ENCODE results near the gene ATP8B4.

The ATP8B4 gene

GRCh38 chr15:49898097-49898496 lies 220.9 kb downstream of the ATP8B4 start:
- no peak for DNase-seq (ENCODE audit: low spot score)

GRCh38 chr15:49895347-49896223 lies 223.4 kb downstream of the ATP8B4 start:
- no peak for DNase-seq (ENCODE audit: low spot score)

GRCh38 chr15:49890689-49891088 lies 228.3 kb downstream of the ATP8B4 start:
- no peak for DNase-seq (ENCODE audit: low spot score)

- no peak for DNase-seq (ENCODE audit: low spot score)
Measured at GRCh38 chr15:49889536-49889935, 229.5 kb downstream of the ATP8B4 start.

GRCh38 chr15:49888734-49889133 lies 230.3 kb downstream of the ATP8B4 start:
- DNase-seq (ENCODE audit: low spot score): no peak

GRCh38 chr15:49888323-49888693 lies 230.7 kb downstream of the ATP8B4 start:
- no peak for DNase-seq (ENCODE audit: low spot score)

- DNase-seq (ENCODE audit: low spot score): no peak
Measured at GRCh38 chr15:49887659-49888322, 231.2 kb downstream of the ATP8B4 start.

GRCh38 chr15:49883121-49883520 lies 235.9 kb downstream of the ATP8B4 start:
- DNase-seq (ENCODE audit: low spot score): no peak

- DNase-seq (ENCODE audit: low spot score): no peak
Measured at GRCh38 chr15:49881866-49882265, 237.2 kb downstream of the ATP8B4 start.

- no peak for DNase-seq (ENCODE audit: low spot score)
Measured at GRCh38 chr15:49881433-49881832, 237.6 kb downstream of the ATP8B4 start.

GRCh38 chr15:49877873-49878521 lies 241.0 kb downstream of the ATP8B4 start:
- DNase-seq (ENCODE audit: low spot score): no peak

- no peak for DNase-seq (ENCODE audit: low spot score)
Measured at GRCh38 chr15:49877117-49877872, 241.7 kb downstream of the ATP8B4 start.

GRCh38 chr15:49876401-49877038 lies 242.5 kb downstream of the ATP8B4 start:
- peak; percentile 43 for DNase-seq (ENCODE audit: low spot score)

GRCh38 chr15:49875392-49875791 lies 243.6 kb downstream of the ATP8B4 start:
- DNase-seq (ENCODE audit: low spot score): no peak

- DNase-seq (ENCODE audit: low spot score): no peak
Measured at GRCh38 chr15:49870472-49870871, 248.6 kb downstream of the ATP8B4 start.

- DNase-seq (ENCODE audit: low spot score): no peak
Measured at GRCh38 chr15:49868348-49868747, 250.7 kb downstream of the ATP8B4 start.

- no peak for DNase-seq (ENCODE audit: low spot score)
Measured at GRCh38 chr15:49865925-49866757, 252.9 kb downstream of the ATP8B4 start.

- no peak for DNase-seq (ENCODE audit: low spot score)
Measured at GRCh38 chr15:49864251-49864650, 254.8 kb downstream of the ATP8B4 start.

GRCh38 chr15:49863431-49864224 lies 255.4 kb downstream of the ATP8B4 start:
- DNase-seq (ENCODE audit: low spot score): no peak

- no peak for DNase-seq (ENCODE audit: low spot score)
Measured at GRCh38 chr15:49860101-49860500, 258.9 kb downstream of the ATP8B4 start.

Data from hematopoietic multipotent progenitor cell treated with erythropoietin and hydrocortisone succinate and interleukin-3 and kit ligand, for 17 days (in vitro differentiated cells).